H1 (cell line): ENCODE data around the gene STXBP6. TPM values are rescaled to one million over a fixed set of nuclear protein-coding genes. Genes with fewer than 3 reads are reported as not detected.

ENCODE experiments used
- CTCF ChIP-seq, 3 experiments: IDR thresholded peaks; 1 replicate in 2 of 3; 2 replicates in 1 of 3; pipeline versions ENCODE4 v1.5.1 to v1.6.1; 2011; ENCODE audit warnings: low read length in 3 of 3, mild to moderate bottlenecking in 3 of 3, inconsistent platforms in 2 of 3, low read depth in 1 of 3, moderate library complexity in 1 of 3; ENCODE audit not compliant: insufficient read depth in 1 of 3; ENCODE audit errors: control extremely low read depth in 1 of 3
- MAX ChIP-seq: IDR thresholded peaks from 2 replicates; pipeline ENCODE4 v1.6.1; 2012; ENCODE audit warnings: inconsistent platforms
- POLR2A ChIP-seq, 2 experiments: IDR thresholded peaks; 1 replicate in 1 of 2; 2 replicates in 1 of 2; pipeline ENCODE4 v1.6.1; 2011; ENCODE audit warnings: low read depth in 2 of 2, low read length in 2 of 2, mild to moderate bottlenecking in 2 of 2; ENCODE audit errors: control extremely low read depth in 1 of 2
- RNF2 ChIP-seq: fragments of 200-900, 300-1000 bp; sonication (generic); IDR thresholded peaks from 2 replicates; pipeline ENCODE4 v1.7.1; 2016; ENCODE audit warnings: borderline replicate concordance, low read depth, mild to moderate bottlenecking, antibody characterized with exemption, low read length; ENCODE audit not compliant: poor library complexity, severe bottlenecking; ENCODE audit errors: missing control alignments
- SAP30 ChIP-seq: fragments of 300-600 bp; sonication (generic); IDR thresholded peaks from 2 replicates; pipeline ENCODE4 v1.7.1; 2012; ENCODE audit warnings: low read length, moderate library complexity, mild to moderate bottlenecking, inconsistent platforms; ENCODE audit not compliant: insufficient read depth, insufficient replicate concordance
- SP2 ChIP-seq: IDR thresholded peaks from 2 replicates; pipeline ENCODE4 v1.6.1; 2012; ENCODE audit warnings: mild to moderate bottlenecking, low read length, inconsistent platforms
- SUZ12 ChIP-seq: fragments of 200-600 bp; sonication (generic); IDR thresholded peaks from 2 replicates; pipeline ENCODE4 v1.6.1; 2012; ENCODE audit warnings: mild to moderate bottlenecking, inconsistent platforms, low read length, moderate library complexity, mixed read lengths
- polyA plus RNA-seq, 7 experiments: library from polyadenylated mRNA; depleted of rRNA in 3 of 7; stranded (reverse) in 5 of 7; unstranded in 2 of 7; fragments of >200 nt in 5 of 7; fragments of 200-250 nt in 2 of 7; gene quantifications; 1 replicate in 5 of 7; 2 replicates in 1 of 7; 4 replicates in 1 of 7; pipeline versions ENCODE4 v1.2.1 to v1.2.3, GENCODE V29; 2011 to 2013; ENCODE audit warnings: missing spikeins in 2 of 7, mixed read lengths in 2 of 7
- total RNA-seq: library from RNA; stranded (reverse); fragmentation: NEBNext Ultra II Directional; extraction: Animal tissue kit (Norgen Biotek cat#: 25700); gene quantifications from 2 replicates; pipeline ENCODE4 v1.2.1, GENCODE V29; 2021

The STXBP6 gene
- total and polyA plus RNA-seq, 2 of the 8 experiments (the other 6 are each of a cell fraction or from before 2014, with no cell fraction given) = 9.4 to 18.1 TPM

- no peak for TF ChIP-seq SUZ12
- TF ChIP-seq POLR2A (IDR thresholded peaks at IDR 0.05; ENCODE audit: control extremely low read depth in 1 of 2, low read depth in 2 of 2, low read length in 2 of 2) = no peak
- TF ChIP-seq RNF2 = no peak
- no peak for TF ChIP-seq MAX
- no peak for TF ChIP-seq SP2
- no peak for TF ChIP-seq SAP30
- TF ChIP-seq CTCF (IDR thresholded peaks at IDR 0.05; ENCODE audit: control extremely low read depth in 1 of 3, insufficient read depth in 1 of 3, low read depth in 1 of 3, low read length in 3 of 3) = no peak
These were observed 204.1 kb downstream of the STXBP6 start (continued) for GRCh38 chr14:24845851-24846250.
